ENCODE measurements around the gene LRRC56.
"Not testable (repeated sequence)": the region's sequence is repeated elsewhere in the genome, so short reads cannot be mapped to it uniquely, and the experiment has no call there.

The LRRC56 gene

DNA sequence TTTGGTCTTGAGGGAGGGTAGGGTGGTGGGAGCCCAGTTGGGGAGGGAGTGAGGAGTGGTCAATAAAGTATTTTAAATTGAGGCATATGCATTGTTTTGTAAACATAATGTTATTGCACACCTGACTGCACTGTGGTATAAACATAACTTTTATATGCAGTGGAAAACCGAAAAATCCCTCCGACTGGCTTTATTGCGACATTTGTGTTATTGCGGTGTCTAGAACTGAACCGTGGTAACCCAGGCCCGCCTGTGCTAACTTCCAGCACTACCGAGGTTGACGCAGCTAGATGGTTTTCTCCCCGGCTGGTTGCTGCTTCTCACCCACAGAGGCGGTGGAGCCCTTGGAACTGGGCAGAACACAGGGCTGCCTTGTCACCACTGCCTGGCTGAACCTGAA, 22.7 kb upstream of the LRRC56 start:
- TF ChIP-seq, protein P1, sequence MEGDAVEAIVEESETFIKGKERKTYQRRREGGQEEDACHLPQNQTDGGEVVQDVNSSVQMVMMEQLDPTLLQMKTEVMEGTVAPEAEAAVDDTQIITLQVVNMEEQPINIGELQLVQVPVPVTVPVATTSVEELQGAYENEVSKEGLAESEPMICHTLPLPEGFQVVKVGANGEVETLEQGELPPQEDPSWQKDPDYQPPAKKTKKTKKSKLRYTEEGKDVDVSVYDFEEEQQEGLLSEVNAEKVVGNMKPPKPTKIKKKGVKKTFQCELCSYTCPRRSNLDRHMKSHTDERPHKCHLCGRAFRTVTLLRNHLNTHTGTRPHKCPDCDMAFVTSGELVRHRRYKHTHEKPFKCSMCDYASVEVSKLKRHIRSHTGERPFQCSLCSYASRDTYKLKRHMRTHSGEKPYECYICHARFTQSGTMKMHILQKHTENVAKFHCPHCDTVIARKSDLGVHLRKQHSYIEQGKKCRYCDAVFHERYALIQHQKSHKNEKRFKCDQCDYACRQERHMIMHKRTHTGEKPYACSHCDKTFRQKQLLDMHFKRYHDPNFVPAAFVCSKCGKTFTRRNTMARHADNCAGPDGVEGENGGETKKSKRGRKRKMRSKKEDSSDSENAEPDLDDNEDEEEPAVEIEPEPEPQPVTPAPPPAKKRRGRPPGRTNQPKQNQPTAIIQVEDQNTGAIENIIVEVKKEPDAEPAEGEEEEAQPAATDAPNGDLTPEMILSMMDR (IDR thresholded peaks at IDR 0.05; ENCODE audit: insufficient read depth, low read length), result no peak
- TF ChIP-seq POLR2AphosphoS5 (IDR thresholded peaks at IDR 0.05; ENCODE audit: low read depth) (no peak), SPI1 (IDR thresholded peaks at IDR 0.05; ENCODE audit: borderline replicate concordance, low read depth) (no peak)
- H3K27ac ChIP-seq (replicated peaks), result peak overlapping the region; percentile 8; the same call in 1 of the 2 replicates
- H3K27me3 ChIP-seq (ENCODE audit: insufficient read depth, poor library complexity, severe bottlenecking), result no peaks in the 10 kb centered on the region
- no peak overlapping the region for H3K4me3 ChIP-seq (replicated peaks; ENCODE audit: insufficient read depth, low read length)
- peak in 1 of 2 experiments; percentile 29 for DNase-seq (ENCODE audit: low read depth in 1 of 2, low spot score in 1 of 2)

DNA sequence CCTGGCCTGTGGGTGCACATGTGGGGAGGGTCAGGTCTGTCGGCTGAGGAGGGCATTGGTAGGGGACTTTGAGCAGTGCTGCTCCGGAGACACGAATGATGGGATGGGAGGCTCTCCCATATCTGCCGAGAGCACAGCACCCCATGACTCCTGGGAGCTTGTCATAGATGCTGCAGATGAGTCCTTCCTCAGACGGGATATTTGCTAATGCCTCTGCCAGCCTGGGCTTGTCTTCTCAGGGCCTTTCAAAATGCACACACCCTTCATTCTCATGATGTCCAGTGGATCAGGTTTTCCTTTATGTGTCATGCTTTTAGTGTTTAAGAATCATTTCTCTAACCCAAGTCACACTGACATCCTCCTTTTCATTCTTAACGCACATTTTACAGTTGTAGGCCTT, 22.2 kb upstream of the LRRC56 start:
- TF ChIP-seq, protein P2, sequence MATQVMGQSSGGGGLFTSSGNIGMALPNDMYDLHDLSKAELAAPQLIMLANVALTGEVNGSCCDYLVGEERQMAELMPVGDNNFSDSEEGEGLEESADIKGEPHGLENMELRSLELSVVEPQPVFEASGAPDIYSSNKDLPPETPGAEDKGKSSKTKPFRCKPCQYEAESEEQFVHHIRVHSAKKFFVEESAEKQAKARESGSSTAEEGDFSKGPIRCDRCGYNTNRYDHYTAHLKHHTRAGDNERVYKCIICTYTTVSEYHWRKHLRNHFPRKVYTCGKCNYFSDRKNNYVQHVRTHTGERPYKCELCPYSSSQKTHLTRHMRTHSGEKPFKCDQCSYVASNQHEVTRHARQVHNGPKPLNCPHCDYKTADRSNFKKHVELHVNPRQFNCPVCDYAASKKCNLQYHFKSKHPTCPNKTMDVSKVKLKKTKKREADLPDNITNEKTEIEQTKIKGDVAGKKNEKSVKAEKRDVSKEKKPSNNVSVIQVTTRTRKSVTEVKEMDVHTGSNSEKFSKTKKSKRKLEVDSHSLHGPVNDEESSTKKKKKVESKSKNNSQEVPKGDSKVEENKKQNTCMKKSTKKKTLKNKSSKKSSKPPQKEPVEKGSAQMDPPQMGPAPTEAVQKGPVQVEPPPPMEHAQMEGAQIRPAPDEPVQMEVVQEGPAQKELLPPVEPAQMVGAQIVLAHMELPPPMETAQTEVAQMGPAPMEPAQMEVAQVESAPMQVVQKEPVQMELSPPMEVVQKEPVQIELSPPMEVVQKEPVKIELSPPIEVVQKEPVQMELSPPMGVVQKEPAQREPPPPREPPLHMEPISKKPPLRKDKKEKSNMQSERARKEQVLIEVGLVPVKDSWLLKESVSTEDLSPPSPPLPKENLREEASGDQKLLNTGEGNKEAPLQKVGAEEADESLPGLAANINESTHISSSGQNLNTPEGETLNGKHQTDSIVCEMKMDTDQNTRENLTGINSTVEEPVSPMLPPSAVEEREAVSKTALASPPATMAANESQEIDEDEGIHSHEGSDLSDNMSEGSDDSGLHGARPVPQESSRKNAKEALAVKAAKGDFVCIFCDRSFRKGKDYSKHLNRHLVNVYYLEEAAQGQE (IDR thresholded peaks at IDR 0.05; ENCODE audit: insufficient replicate concordance, low read depth), result no peak
- no peak for DNase-seq (ENCODE audit: low read depth in 1 of 2, low spot score in 1 of 2)
- Histone ChIP-seq H3K27me3 (ENCODE audit: insufficient read depth, poor library complexity, severe bottlenecking) (no peaks in the 10 kb centered on the region), H3K4me3 (replicated peaks; ENCODE audit: insufficient read depth, low read length) (no peak overlapping the region), H3K27ac (replicated peaks) (no peak overlapping the region)

DNA sequence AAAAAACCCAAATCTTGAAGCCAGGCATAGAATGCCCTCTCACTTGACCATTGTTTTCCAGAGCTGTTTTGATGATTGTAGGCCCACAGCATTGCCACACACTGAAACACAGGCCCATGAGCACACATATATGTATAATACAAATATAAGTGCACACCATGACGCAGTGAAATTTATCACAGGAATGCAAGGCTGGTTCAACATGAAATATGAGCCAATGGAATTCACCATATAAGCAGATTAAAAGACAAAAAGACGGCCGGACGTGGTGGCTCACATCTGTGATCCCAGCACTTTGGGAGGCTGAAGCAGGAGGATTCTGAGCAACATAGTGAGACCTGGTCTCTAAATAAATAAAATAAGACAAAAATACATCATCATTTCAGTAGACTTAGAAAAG, 20.9 kb upstream of the LRRC56 start:
- no peaks in the 10 kb centered on the region for H3K27me3 ChIP-seq (ENCODE audit: insufficient read depth, poor library complexity, severe bottlenecking)
- no peak overlapping the region for H3K27ac ChIP-seq (replicated peaks)
- no peak for TF ChIP-seq SPI1 (IDR thresholded peaks at IDR 0.05; ENCODE audit: borderline replicate concordance, low read depth)
- TF ChIP-seq POLR2AphosphoS5 (IDR thresholded peaks at IDR 0.05; ENCODE audit: low read depth), result no peak
- TF ChIP-seq, protein P2 (IDR thresholded peaks at IDR 0.05; ENCODE audit: insufficient replicate concordance, low read depth), result no peak
- TF ChIP-seq, protein P1 (IDR thresholded peaks at IDR 0.05; ENCODE audit: insufficient read depth, low read length), result no peak
- TF ChIP-seq GABPA (IDR thresholded peaks at IDR 0.05; ENCODE audit: low read depth), result no peak
- no peak overlapping the region for H3K4me3 ChIP-seq (replicated peaks; ENCODE audit: insufficient read depth, low read length)
- DNase-seq (ENCODE audit: low read depth in 1 of 2, low spot score in 1 of 2), result no peak

DNA sequence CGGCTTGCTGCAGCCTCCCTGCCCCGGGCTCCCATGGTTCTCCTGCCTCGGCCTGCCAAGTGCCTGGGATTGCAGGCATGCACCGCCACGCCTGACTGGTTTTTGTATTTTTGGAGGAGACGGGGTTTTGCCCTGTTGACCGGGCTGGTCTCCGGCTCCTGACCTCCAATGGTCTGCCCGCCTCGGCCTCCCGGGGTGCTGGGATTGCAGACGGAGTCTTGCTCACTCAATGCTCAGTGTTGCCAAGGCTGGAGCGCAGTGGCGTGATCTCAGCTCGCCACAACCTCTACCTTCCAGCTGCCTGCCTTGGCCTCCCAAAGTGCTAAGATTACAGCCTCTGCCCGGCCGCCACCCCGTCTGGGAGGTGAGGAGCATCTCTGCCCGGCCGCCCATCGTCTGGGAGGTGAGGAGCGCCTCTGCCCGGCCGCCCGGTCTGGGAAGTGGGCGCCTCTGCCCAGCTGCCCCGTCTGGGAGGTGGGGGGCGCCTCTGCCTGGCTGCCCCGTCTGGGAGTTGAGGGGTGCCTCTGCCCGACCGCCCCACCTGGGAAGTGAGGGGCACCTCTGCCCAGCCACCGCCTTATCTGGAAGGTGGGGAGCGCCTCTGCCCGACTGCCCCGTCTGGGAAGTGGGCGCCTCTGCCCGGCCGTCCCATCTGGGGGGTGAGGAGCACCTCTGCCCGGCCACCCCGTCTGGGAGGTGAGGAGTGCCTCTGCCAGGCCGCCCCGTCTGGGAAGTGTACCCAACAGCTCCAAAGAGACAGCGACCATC, 20.2 kb upstream of the LRRC56 start:
- not testable (repeated sequence) for H3K4me3 ChIP-seq (replicated peaks; ENCODE audit: insufficient read depth, low read length); H3K27me3 ChIP-seq (ENCODE audit: insufficient read depth, poor library complexity, severe bottlenecking); DNase-seq (ENCODE audit: low read depth in 1 of 2, low spot score in 1 of 2); H3K27ac ChIP-seq (replicated peaks)

All from HL-60 (cell line).